ENCODE measurements around the gene C1QTNF6.

C1QTNF6 gene

GRCh38 chr22:37229012-37229804 lies 41.2 kb upstream of the C1QTNF6 start:
- H3K4me3 ChIP-seq (ENCODE audit: low read depth in 1 of 2, low read length in 1 of 2) = peak overlapping the region; percentile 53 to 56
- peaks cover 89 to 93% of the 10 kb centered on the region in 2 experiments for H3K4me1 ChIP-seq (ENCODE audit: control insufficient read depth in 1 of 2, insufficient read depth in 1 of 2, low read depth in 1 of 2, low read length in 1 of 2)

GRCh38 chr22:37228106-37229011 lies 40.3 kb upstream of the C1QTNF6 start:
- Histone ChIP-seq H3K27ac (peak overlapping the region; percentile 99), H3K27me3 (no peaks in the 10 kb centered on the region), H3K4me3 (ENCODE audit: low read depth in 1 of 2, low read length in 1 of 2) (peak overlapping the region; percentile 53 to 56), H3K9me3 (no peaks in the 10 kb centered on the region), H3K36me3 (peaks cover 88% of the 10 kb centered on the region), H3K4me1 (ENCODE audit: control insufficient read depth in 1 of 2, insufficient read depth in 1 of 2, low read depth in 1 of 2, low read length in 1 of 2) (peaks cover 89 to 93% of the 10 kb centered on the region in 2 experiments)
- TF ChIP-seq CTCF (IDR thresholded peaks at IDR 0.05) = no peak

More at GRCh38 chr22:37229012-37229804, 41.2 kb upstream of the C1QTNF6 start:
- Histone ChIP-seq H3K9me3 (no peaks in the 10 kb centered on the region), H3K36me3 (peaks cover 95% of the 10 kb centered on the region), H3K27ac (peak overlapping the region; percentile 99), H3K27me3 (no peaks in the 10 kb centered on the region)
- no peak for TF ChIP-seq CTCF (IDR thresholded peaks at IDR 0.05)

- Histone ChIP-seq H3K36me3 (peaks cover 70% of the 10 kb centered on the region), H3K4me3 (ENCODE audit: low read depth in 1 of 2, low read length in 1 of 2) (no peak overlapping the region), H3K27me3 (no peaks in the 10 kb centered on the region), H3K9me3 (no peaks in the 10 kb centered on the region), H3K4me1 (ENCODE audit: control insufficient read depth in 1 of 2, insufficient read depth in 1 of 2, low read depth in 1 of 2, low read length in 1 of 2) (peaks cover 89 to 93% of the 10 kb centered on the region in 2 experiments), H3K27ac (peak overlapping the region; percentile 99)
- TF ChIP-seq CTCF (IDR thresholded peaks at IDR 0.05) = no peak
Measured at GRCh38 chr22:37226514-37226913, 38.5 kb upstream of the C1QTNF6 start.

- no peak for TF ChIP-seq CTCF (IDR thresholded peaks at IDR 0.05)
- Histone ChIP-seq H3K36me3 (peaks cover 65% of the 10 kb centered on the region), H3K4me3 (ENCODE audit: low read depth in 1 of 2, low read length in 1 of 2) (no peak overlapping the region), H3K27me3 (no peaks in the 10 kb centered on the region), H3K9me3 (no peaks in the 10 kb centered on the region), H3K27ac (peak overlapping the region; percentile 99), H3K4me1 (ENCODE audit: control insufficient read depth in 1 of 2, insufficient read depth in 1 of 2, low read depth in 1 of 2, low read length in 1 of 2) (peaks cover 89 to 93% of the 10 kb centered on the region in 2 experiments)
Measured at GRCh38 chr22:37226087-37226486, 38.0 kb upstream of the C1QTNF6 start.

GRCh38 chr22:37225481-37225880 lies 37.4 kb upstream of the C1QTNF6 start:
- H3K27me3 ChIP-seq = no peaks in the 10 kb centered on the region
- H3K9me3 ChIP-seq = no peaks in the 10 kb centered on the region
- peaks cover 89 to 93% of the 10 kb centered on the region in 2 experiments for H3K4me1 ChIP-seq (ENCODE audit: control insufficient read depth in 1 of 2, insufficient read depth in 1 of 2, low read depth in 1 of 2, low read length in 1 of 2)
- H3K27ac ChIP-seq = peak overlapping the region; percentile 99
- H3K36me3 ChIP-seq = peaks cover 59% of the 10 kb centered on the region
- TF ChIP-seq CTCF (IDR thresholded peaks at IDR 0.05) = peak; percentile 23
- no peak overlapping the region for H3K4me3 ChIP-seq (ENCODE audit: low read depth in 1 of 2, low read length in 1 of 2)

Data from neutrophil (primary cell).